IPS-NIHi7 (cell line): ENCODE measurements around the gene TMEM207.
"Not testable (repeated sequence)": the region's sequence is repeated elsewhere in the genome, so short reads cannot be mapped to it uniquely, and the experiment has no call there.

Source experiments
- DNase-seq: peaks from one replicate; pipeline ENCODE4 v3.0.0; 2012; ENCODE audit warnings: mixed read lengths; ENCODE audit errors: extremely low spot score

TMEM207 gene

GRCh38 chr3:190449801-190450200 is at the start of gene TMEM207:
Gene TMEM207 (minus strand): TSS chr3:190449901. CDS start chr3:190449809, 92 bp downstream.
- no peak for DNase-seq

GRCh38 chr3:190499122-190499521 is 49.4 kb upstream of the TMEM207 start:
- DNase-seq, result no peak

- no peak for DNase-seq
Observed at GRCh38 chr3:190498293-190498692, 48.6 kb upstream of the TMEM207 start.

GRCh38 chr3:190497811-190498210 is 48.1 kb upstream of the TMEM207 start:
- DNase-seq, result no peak

- DNase-seq, result no peak
Observed at GRCh38 chr3:190496859-190497258, 47.2 kb upstream of the TMEM207 start.

- no peak for DNase-seq
Observed at GRCh38 chr3:190495796-190496195, 46.1 kb upstream of the TMEM207 start.

- DNase-seq, result no peak
Observed at GRCh38 chr3:190495354-190495753, 45.7 kb upstream of the TMEM207 start.

GRCh38 chr3:190494907-190495306 is 45.2 kb upstream of the TMEM207 start:
- DNase-seq, result no peak

GRCh38 chr3:190492966-190493365 is 43.3 kb upstream of the TMEM207 start:
- DNase-seq, result no peak

- no peak for DNase-seq
Observed at GRCh38 chr3:190492129-190492528, 42.4 kb upstream of the TMEM207 start.

- no peak for DNase-seq
Observed at GRCh38 chr3:190491533-190492054, 41.9 kb upstream of the TMEM207 start.

- DNase-seq, result no peak
Observed at GRCh38 chr3:190486908-190487607, 37.4 kb upstream of the TMEM207 start.

- DNase-seq, result peak; percentile 15
Observed at GRCh38 chr3:190486533-190486864, 36.8 kb upstream of the TMEM207 start.

- no peak for DNase-seq
Observed at GRCh38 chr3:190485830-190486532, 36.3 kb upstream of the TMEM207 start.

- no peak for DNase-seq
Observed at GRCh38 chr3:190481779-190482178, 32.1 kb upstream of the TMEM207 start.

GRCh38 chr3:190473261-190473660 is 23.6 kb upstream of the TMEM207 start:
- not testable (repeated sequence) for DNase-seq

- no peak for DNase-seq
Observed at GRCh38 chr3:190467922-190468321, 18.2 kb upstream of the TMEM207 start.

GRCh38 chr3:190458040-190458439 is 8.3 kb upstream of the TMEM207 start:
- no peak for DNase-seq

- no peak for DNase-seq
Observed at GRCh38 chr3:190456770-190457169, 7.1 kb upstream of the TMEM207 start.

GRCh38 chr3:190455828-190456227 is 6.1 kb upstream of the TMEM207 start:
- no peak for DNase-seq

- no peak for DNase-seq
Observed at GRCh38 chr3:190448256-190448655, 1.4 kb downstream of the TMEM207 start.

- no peak for DNase-seq
Observed at GRCh38 chr3:190446573-190447279, 3.0 kb downstream of the TMEM207 start.
